GM19351 (cell line): ENCODE data around the gene FHIP1A.
"Not testable (repeated sequence)": the region's sequence is repeated elsewhere in the genome, so short reads cannot be mapped to it uniquely, and the experiment has no call there.

Experiments
- ATAC-seq: cut with Tn5 transposase; IDR thresholded peaks from one replicate; pipeline ENCODE4 v1.9.1; 2021; ENCODE audit warnings: mild to moderate bottlenecking, moderate library complexity; ENCODE audit not compliant: unreplicated experiment

Gene FHIP1A

GRCh38 chr4:151408630-151409469 lies at the start of gene FHIP1A:
TSS of gene FHIP1A (plus strand) at chr4:151409176. CDS start at chr4:151566260, 157,084 bp downstream.
- peak; percentile 73 for ATAC-seq

- no peak for ATAC-seq
These were observed 49.4 kb upstream of the FHIP1A start for GRCh38 chr4:151359576-151359975.

- no peak for ATAC-seq
These were observed 47.9 kb upstream of the FHIP1A start for GRCh38 chr4:151361126-151361525.

GRCh38 chr4:151361966-151362365 lies 47.0 kb upstream of the FHIP1A start:
- ATAC-seq = no peak

GRCh38 chr4:151362404-151363164 lies 46.4 kb upstream of the FHIP1A start:
- ATAC-seq = peak; percentile 99

GRCh38 chr4:151376540-151376939 lies 32.4 kb upstream of the FHIP1A start:
- no peak for ATAC-seq

GRCh38 chr4:151389311-151389710 lies 19.7 kb upstream of the FHIP1A start:
- no peak for ATAC-seq

GRCh38 chr4:151389799-151390198 lies 19.2 kb upstream of the FHIP1A start:
- not testable (repeated sequence) for ATAC-seq

GRCh38 chr4:151395873-151396272 lies 13.1 kb upstream of the FHIP1A start:
- no peak for ATAC-seq

GRCh38 chr4:151400343-151400742 lies 8.6 kb upstream of the FHIP1A start:
- ATAC-seq = no peak

- no peak for ATAC-seq
These were observed 7.2 kb upstream of the FHIP1A start for GRCh38 chr4:151401739-151402138.

- ATAC-seq = no peak
These were observed 6.7 kb upstream of the FHIP1A start for GRCh38 chr4:151402145-151402865.

DNA sequence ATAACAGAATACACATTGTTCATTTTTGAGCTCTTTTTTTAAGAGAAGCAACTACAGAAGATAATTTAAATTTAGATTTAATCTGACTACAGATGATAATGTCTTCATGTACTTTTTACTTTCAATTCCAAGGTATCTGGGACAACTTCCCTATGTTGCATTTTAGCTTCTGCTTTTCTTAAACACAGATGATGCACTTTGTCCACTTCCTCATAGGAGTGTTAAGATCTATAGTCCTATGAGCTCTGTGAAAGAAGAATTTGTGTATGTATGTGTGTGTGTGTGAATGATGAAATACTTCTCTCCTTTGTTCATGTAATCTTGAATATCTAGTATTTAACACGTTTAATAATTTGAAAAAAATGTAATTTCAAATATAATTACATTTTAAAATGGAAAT lies 5.3 kb upstream of the FHIP1A start:
- ATAC-seq = no peak

DNA sequence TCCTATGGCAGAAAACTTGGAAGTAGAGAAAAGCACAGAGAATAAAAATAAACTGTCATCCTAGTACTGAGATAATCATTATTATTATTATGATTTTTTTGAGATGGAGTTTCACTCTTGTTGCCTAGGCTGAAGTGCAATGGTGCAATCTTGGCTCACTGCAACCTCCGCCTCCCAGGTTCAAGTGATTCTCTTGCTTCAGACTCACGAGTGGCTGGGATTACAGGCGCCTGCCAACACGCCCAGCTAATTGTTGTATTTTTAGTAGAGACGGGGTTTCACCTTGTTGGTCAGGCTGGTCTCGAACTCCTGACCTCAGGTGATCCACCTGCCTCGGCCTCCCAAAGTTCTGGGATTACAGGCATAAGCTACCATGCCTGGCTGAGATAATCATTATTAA lies 4.2 kb upstream of the FHIP1A start:
- not testable (repeated sequence) for ATAC-seq

GRCh38 chr4:151407018-151407417 lies 2.0 kb upstream of the FHIP1A start:
- no peak for ATAC-seq

DNA sequence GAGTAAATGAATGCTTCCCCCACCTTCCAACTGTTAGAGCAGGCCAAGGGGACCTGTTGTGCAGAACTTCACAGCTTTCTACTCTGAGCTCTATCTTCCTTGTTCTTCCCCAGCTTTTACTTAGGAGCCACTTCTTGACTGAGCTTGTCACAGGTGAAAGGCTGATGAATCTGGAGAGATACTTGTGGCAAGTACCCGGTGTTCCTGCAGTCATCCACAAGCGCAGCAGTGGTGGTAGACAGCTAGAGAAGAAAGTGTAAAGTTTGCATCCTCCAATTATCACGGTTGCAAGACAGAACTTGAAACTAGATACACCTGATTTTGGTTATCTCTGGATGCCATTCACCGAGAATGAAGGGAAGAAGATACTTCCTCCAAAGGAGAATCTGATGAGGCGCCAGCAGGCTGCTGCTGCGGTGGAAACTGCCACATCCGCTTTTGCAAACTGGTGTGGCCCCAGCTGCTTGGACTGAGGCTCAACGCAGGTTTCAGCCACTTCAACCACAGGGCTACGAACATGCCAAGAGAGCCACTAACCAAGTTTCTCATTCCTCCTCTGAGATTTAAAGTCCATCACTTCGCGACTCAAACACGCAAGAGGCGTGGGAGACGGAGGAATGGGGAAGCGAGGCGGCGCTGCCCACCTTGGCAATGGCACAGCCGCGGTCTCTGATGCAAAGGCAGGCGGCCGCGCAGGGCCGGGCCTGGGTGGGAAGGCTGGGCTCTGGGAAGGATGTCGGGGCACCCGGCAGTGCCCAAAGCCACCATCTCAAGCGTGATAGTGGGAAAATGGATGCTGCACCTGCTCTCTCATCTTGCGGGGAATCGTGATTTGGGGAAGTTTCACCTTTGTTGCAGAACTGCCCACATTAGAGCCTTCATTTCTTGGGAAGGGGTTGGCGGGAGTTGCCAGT lies 1.3 kb upstream of the FHIP1A start:
- ATAC-seq = peak; percentile 84

GRCh38 chr4:151408380-151408629 lies 671 bp upstream of the FHIP1A start:
- peak; percentile 0 for ATAC-seq

DNA sequence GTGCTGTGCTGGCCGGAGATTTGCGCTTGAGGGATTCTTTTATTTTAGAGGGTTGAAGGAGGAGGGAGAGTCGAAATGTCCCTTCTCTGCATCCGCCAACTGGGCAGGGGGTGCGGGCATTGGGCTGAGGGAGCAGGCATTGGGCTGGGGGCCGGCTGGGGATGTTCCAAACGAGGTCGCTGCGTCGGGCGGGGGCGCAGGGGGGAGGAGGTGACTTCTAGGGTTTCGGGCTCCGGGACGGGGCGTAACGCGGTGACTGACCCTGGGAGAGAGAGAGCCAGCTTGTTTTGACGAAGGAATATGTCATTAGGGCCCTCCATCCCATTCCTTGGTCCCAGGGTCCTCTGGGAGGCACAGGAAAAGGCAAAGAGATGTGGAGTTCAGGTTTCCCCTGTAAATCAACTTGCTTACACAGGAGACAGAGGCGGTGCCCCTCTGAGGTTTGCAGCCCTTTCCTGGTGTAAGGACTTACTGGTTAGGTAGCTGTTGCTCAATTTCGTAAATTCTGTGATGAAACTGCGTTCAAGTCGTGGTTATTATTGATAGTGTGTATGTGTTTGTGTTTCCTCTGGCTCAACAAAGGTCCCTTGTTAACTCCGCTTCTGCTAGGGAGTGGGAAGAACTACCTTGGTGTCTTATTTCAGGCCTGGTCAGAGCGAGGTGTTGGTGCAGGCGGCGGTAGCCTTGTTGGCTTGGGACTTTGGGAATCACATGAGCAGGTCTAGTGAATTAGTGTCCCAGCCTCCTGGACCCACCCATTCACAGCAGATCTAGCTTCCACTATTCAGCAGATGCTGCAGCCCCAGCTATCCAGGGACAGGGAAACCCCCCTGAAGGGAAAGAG lies 716 bp downstream of the FHIP1A start:
- no peak for ATAC-seq

DNA sequence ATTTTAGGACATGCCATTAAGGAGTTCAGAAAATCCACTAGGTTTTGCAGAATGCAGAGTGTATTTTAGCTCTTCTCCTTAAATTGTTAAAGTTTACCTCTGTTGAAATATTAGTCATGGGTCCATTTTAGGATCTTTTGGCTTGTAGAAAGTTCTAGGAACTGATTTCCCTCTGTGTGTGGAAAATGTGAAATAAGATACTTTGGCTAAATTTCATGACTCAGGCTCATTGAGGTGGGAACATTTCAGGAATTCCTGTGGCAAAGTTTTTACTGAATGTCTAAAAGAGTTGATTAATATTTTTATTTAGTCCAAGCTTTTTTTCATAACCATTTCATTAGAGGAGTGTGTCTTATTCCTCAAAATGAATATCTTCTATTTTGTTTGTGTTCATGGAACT lies 7.0 kb downstream of the FHIP1A start:
- ATAC-seq = no peak

- ATAC-seq = peak; percentile 52
These were observed 8.2 kb downstream of the FHIP1A start for GRCh38 chr4:151417164-151417571.
